ENCODE data around the gene CNTN3.

GRCh38 chr3:74631351-74632140 lies 17.1 kb upstream of the CNTN3 start:
- TF ChIP-seq CTCF (conservative IDR thresholded peaks at IDR 0.05; ENCODE audit: low read length): no peak
- no peak for TF ChIP-seq EZH2phosphoT487 (IDR thresholded peaks at IDR 0.05; ENCODE audit: borderline replicate concordance, low read depth, low read length)

Data from OCI-LY7 (cell line).